H9 (cell line): ENCODE results near the gene PHF21B. TPM values are rescaled to one million over a fixed set of nuclear protein-coding genes. Genes with fewer than 3 reads are reported as not detected.
A peak's percentile ranks its signal among the peaks of the same experiment; 100 is the strongest.

Source experiments
- DNase-seq: peaks from one replicate; pipeline ENCODE4 v3.0.0-alpha.2; 2017
- H2AFZ ChIP-seq: one replicate; pipeline ENCODE4 v1.6.1; 2013; ENCODE audit warnings: mild to moderate bottlenecking, low read length, control low read depth, moderate library complexity
- H2AK5ac ChIP-seq: 2 replicates; pipeline ENCODE4 v1.6.1; 2013; ENCODE audit warnings: low read length, control low read depth, mixed read lengths; ENCODE audit not compliant: insufficient read length
- H2BK120ac ChIP-seq: one replicate; pipeline ENCODE4 v1.6.1; 2013; ENCODE audit warnings: low read depth, mild to moderate bottlenecking, low read length, control low read depth, inconsistent platforms; ENCODE audit not compliant: poor library complexity, severe bottlenecking
- H2BK12ac ChIP-seq: 2 replicates; pipeline ENCODE4 v1.6.1; 2013; ENCODE audit warnings: low read length, control low read depth, mixed read lengths, low read depth; ENCODE audit not compliant: insufficient read length
- H2BK15ac ChIP-seq: 2 replicates; pipeline ENCODE4 v1.6.1; 2013; ENCODE audit warnings: low read depth, low read length, control low read depth
- H2BK20ac ChIP-seq: one replicate; pipeline ENCODE4 v1.6.1; 2013; ENCODE audit warnings: low read depth, mild to moderate bottlenecking, low read length, control low read depth, inconsistent platforms; ENCODE audit not compliant: poor library complexity, severe bottlenecking
- H2BK5ac ChIP-seq: 2 replicates; pipeline ENCODE4 v1.6.1; 2013; ENCODE audit warnings: low read length, control low read depth, mixed read lengths; ENCODE audit not compliant: insufficient read length
- H3K14ac ChIP-seq: 2 replicates; pipeline ENCODE4 v1.6.1; 2013; ENCODE audit warnings: low read length, control low read depth; ENCODE audit not compliant: insufficient read depth
- H3K18ac ChIP-seq: 2 replicates; pipeline ENCODE4 v1.6.1; 2013; ENCODE audit warnings: low read depth, mild to moderate bottlenecking, mixed read lengths, low read length, control low read depth; ENCODE audit not compliant: insufficient read length
- H3K23ac ChIP-seq: 2 replicates; pipeline ENCODE4 v1.6.1; 2013; ENCODE audit warnings: low read length, control low read depth, mixed read lengths, low read depth; ENCODE audit not compliant: insufficient read length
- H3K23me2 ChIP-seq: 2 replicates; pipeline ENCODE4 v1.6.1; 2013; ENCODE audit warnings: low read depth, mild to moderate bottlenecking, mixed read lengths, low read length, control low read depth; ENCODE audit not compliant: insufficient read length, poor library complexity, severe bottlenecking
- H3K27ac ChIP-seq: 2 replicates; pipeline ENCODE4 v1.5.1; 2013; ENCODE audit warnings: low read length, control low read depth, mixed read lengths, low read depth; ENCODE audit not compliant: insufficient read length
- H3K27me3 ChIP-seq: 2 replicates; pipeline ENCODE4 v1.6.1; 2013; ENCODE audit warnings: low read length, control low read depth, inconsistent platforms; ENCODE audit not compliant: insufficient read depth
- H3K4ac ChIP-seq: 2 replicates; pipeline ENCODE4 v1.6.1; 2013; ENCODE audit warnings: low read depth, mild to moderate bottlenecking, control low read depth, inconsistent platforms, low read length, moderate library complexity
- H3K4me1 ChIP-seq: 2 replicates; pipeline ENCODE4 v1.6.1; 2013; ENCODE audit warnings: low read length, control low read depth, inconsistent platforms; ENCODE audit not compliant: insufficient read depth
- H3K4me2 ChIP-seq: 2 replicates; pipeline ENCODE4 v1.6.1; 2013; ENCODE audit warnings: low read length, control low read depth, mixed read lengths; ENCODE audit not compliant: insufficient read length, insufficient read depth
- H3K56ac ChIP-seq: 2 replicates; pipeline ENCODE4 v1.6.1; 2013; ENCODE audit warnings: low read depth, mild to moderate bottlenecking, mixed read lengths, low read length, control low read depth; ENCODE audit not compliant: insufficient read length
- H3K79me1 ChIP-seq: 2 replicates; pipeline ENCODE4 v1.6.1; 2013; ENCODE audit warnings: low read depth, mild to moderate bottlenecking, moderate library complexity, low read length, control low read depth, inconsistent platforms; ENCODE audit not compliant: insufficient read depth, poor library complexity, severe bottlenecking
- H3K79me2 ChIP-seq: 2 replicates; pipeline ENCODE4 v1.6.1; 2013; ENCODE audit warnings: low read length, control low read depth, inconsistent platforms; ENCODE audit not compliant: insufficient read depth
- H3K9ac ChIP-seq: 2 replicates; pipeline ENCODE4 v1.6.1; 2013; ENCODE audit warnings: low read length, control low read depth, mixed read lengths; ENCODE audit not compliant: insufficient read length; ENCODE audit errors: extremely low read depth
- H3K9me3 ChIP-seq: one replicate; pipeline ENCODE4 v1.6.1; 2013; ENCODE audit warnings: low read depth, low read length, inconsistent platforms; ENCODE audit not compliant: control insufficient read depth
- H3T11ph ChIP-seq: one replicate; pipeline ENCODE4 v1.6.1; 2013; ENCODE audit warnings: mild to moderate bottlenecking, low read length, control low read depth, inconsistent platforms
- H4K20me1 ChIP-seq: one replicate; pipeline ENCODE4 v1.6.1; 2013; ENCODE audit not compliant: control insufficient read depth, insufficient read length, insufficient read depth
- H4K5ac ChIP-seq: 2 replicates; pipeline ENCODE4 v1.6.1; 2013; ENCODE audit warnings: low read depth, mild to moderate bottlenecking, mixed read lengths, low read length, control low read depth; ENCODE audit not compliant: insufficient read length
- H4K8ac ChIP-seq: replicated peaks from 2 replicates; pipeline ENCODE4 v1.6.1; 2013; ENCODE audit warnings: low read length, control low read depth, mixed read lengths, low read depth; ENCODE audit not compliant: insufficient read length
- H4K91ac ChIP-seq: 2 replicates; pipeline ENCODE4 v1.6.1; 2013; ENCODE audit warnings: low read depth, mild to moderate bottlenecking, moderate library complexity, mixed read lengths, low read length, control low read depth; ENCODE audit not compliant: insufficient read length
- H3K27ac Mint-ChIP-seq, 3 experiments: 2 replicates in 2 of 3; 3 replicates in 1 of 3; pipeline ENCODE4 v1.8.0; 2020 to 2021; ENCODE audit warnings: mixed read lengths in 3 of 3, mild to moderate bottlenecking in 1 of 3, moderate library complexity in 1 of 3
- H3K27me3 Mint-ChIP-seq: 2 replicates; pipeline ENCODE4 v1.8.0; 2021; ENCODE audit warnings: low read depth, mild to moderate bottlenecking, moderate library complexity, mixed read lengths
- H3K36me3 Mint-ChIP-seq, 3 experiments: 2 replicates in 2 of 3; 3 replicates in 1 of 3; pipeline ENCODE4 v1.8.0; 2020 to 2021; ENCODE audit warnings: low read depth in 3 of 3, mixed read lengths in 3 of 3; ENCODE audit not compliant: insufficient read depth in 1 of 3
- H3K4me1 Mint-ChIP-seq, 2 experiments: 2 replicates each; pipeline ENCODE4 v1.8.0; 2020; ENCODE audit warnings: mixed read lengths in 2 of 2
- H3K4me3 Mint-ChIP-seq, 2 experiments: 2 replicates in 1 of 2; 3 replicates in 1 of 2; pipeline ENCODE4 v1.8.0; 2020 to 2021; ENCODE audit warnings: mild to moderate bottlenecking in 2 of 2, mixed read lengths in 2 of 2, moderate library complexity in 1 of 2
- H3K9me3 Mint-ChIP-seq, 2 experiments: 2 replicates in 1 of 2; 3 replicates in 1 of 2; pipeline ENCODE4 v1.8.0; 2020; ENCODE audit warnings: mild to moderate bottlenecking in 2 of 2, mixed read lengths in 2 of 2, moderate library complexity in 1 of 2
- WGBS: extraction: QIAGEN DNeasy Blood & Tissue Kit; methylation state at CpG from one replicate; pipeline ENCODE4 v1.1.7; 2013; ENCODE audit warnings: missing lambda C conversion rate, low lambda C conversion rate, mixed read lengths; ENCODE audit not compliant: insufficient read length; ENCODE audit errors: extremely low coverage; 5-methylcytosine and 5-hydroxymethylcytosine counted together
- total RNA-seq: library from RNA; stranded (reverse); gene quantifications from 2 replicates; pipeline ENCODE4 v1.2.1, GENCODE V29; 2021
- TF ChIP-seq, protein P1 (sequence below): fragments of 200-600 bp; sonication (generic); conservative IDR thresholded peaks from 3 replicates; pipeline ENCODE4 v1.8.0; 2021; ENCODE audit warnings: antibody characterized with exemption, mild to moderate bottlenecking

Gene PHF21B
- total RNA-seq, 1 experiment from 2014 or later, result 60.3 TPM

DNA sequence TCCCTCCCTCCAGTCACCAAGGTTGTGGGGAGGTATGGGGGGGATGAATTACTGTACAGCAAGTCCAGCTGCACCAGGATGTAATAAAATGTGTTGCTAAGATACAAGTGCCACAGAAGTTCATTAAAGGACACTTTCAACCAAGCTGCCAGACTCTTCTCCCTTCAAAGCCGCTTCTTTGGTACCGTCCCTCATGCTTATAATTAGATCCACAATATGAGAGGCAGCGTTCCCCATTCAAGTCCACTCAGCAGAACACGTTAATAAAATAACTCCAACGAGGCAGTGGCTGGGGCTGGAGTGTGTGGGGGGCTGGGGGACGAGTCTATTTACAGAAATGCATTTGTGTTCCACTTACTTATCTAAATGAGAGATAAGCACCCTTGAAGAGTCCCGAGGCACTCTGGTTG is 14.7 kb downstream of the PHF21B start:
- no peak for DNase-seq
- Histone ChIP-seq H3K23me2 (no peaks in the 10 kb centered on the region), H2AFZ (no peak overlapping the region), H3K9ac (no peak overlapping the region), H3K18ac (no peak overlapping the region), H3K27me3 (no peaks in the 10 kb centered on the region), H3K4me2 (no peak overlapping the region), H2BK20ac (no peak overlapping the region), H3K9me3 (no peaks in the 10 kb centered on the region), H3T11ph (no peak overlapping the region), H2BK15ac (no peak overlapping the region), H2BK12ac (no peak overlapping the region), H3K23ac (no peak overlapping the region), H2BK120ac (no peak overlapping the region), H3K4me1 (peaks cover 4% of the 10 kb centered on the region; the same call in 1 of the 2 replicates), H3K4ac (no peak overlapping the region), H4K91ac (no peak overlapping the region), H2BK5ac (no peak overlapping the region), H4K20me1 (peaks cover 6% of the 10 kb centered on the region), H4K5ac (no peak overlapping the region), H2AK5ac (no peak overlapping the region), H3K56ac (no peak overlapping the region), H3K27ac (no peak overlapping the region), H3K14ac (no peak overlapping the region; the same call in 1 of the 2 replicates), H3K79me2 (peaks cover 73% of the 10 kb centered on the region; the same call in 1 of the 2 replicates), H4K8ac (no peak overlapping the region), H3K79me1 (peaks cover 12% of the 10 kb centered on the region)
- Mint-ChIP-seq H3K36me3 (peaks cover 16 to 68% (median 54%) of the 10 kb centered on the region in 3 experiments), H3K27ac (peak overlapping the region; percentile 59 to 67 (median 64); a peak in 2 of 7 replicates), H3K27me3 (no peaks in the 10 kb centered on the region), H3K4me1 (peaks cover 41 to 52% of the 10 kb centered on the region in 2 experiments), H3K9me3 (no peaks in the 10 kb centered on the region; a peak in 1 of 5 replicates), H3K4me3 (no peak overlapping the region)
- TF ChIP-seq, protein P1, sequence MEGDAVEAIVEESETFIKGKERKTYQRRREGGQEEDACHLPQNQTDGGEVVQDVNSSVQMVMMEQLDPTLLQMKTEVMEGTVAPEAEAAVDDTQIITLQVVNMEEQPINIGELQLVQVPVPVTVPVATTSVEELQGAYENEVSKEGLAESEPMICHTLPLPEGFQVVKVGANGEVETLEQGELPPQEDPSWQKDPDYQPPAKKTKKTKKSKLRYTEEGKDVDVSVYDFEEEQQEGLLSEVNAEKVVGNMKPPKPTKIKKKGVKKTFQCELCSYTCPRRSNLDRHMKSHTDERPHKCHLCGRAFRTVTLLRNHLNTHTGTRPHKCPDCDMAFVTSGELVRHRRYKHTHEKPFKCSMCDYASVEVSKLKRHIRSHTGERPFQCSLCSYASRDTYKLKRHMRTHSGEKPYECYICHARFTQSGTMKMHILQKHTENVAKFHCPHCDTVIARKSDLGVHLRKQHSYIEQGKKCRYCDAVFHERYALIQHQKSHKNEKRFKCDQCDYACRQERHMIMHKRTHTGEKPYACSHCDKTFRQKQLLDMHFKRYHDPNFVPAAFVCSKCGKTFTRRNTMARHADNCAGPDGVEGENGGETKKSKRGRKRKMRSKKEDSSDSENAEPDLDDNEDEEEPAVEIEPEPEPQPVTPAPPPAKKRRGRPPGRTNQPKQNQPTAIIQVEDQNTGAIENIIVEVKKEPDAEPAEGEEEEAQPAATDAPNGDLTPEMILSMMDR, result no peak
- no CpG with 5 or more reads among the region's 7 CpGs for WGBS
